ENCODE measurements around the gene OVCA2.
"Not testable (repeated sequence)": the region's sequence is repeated elsewhere in the genome, so short reads cannot be mapped to it uniquely, and the experiment has no call there.

OVCA2 gene

GRCh38 chr17:2002767-2003329, 39.0 kb upstream of the OVCA2 start:
- Histone ChIP-seq H3K9me3 (ENCODE audit: insufficient read depth, low read depth, low read length) (no peaks in the 10 kb centered on the region), H3K36me3 (ENCODE audit: insufficient read depth, low read length) (no peaks in the 10 kb centered on the region), H3K27ac (ENCODE audit: low read depth, low read length) (no peak overlapping the region), H3K4me1 (ENCODE audit: insufficient read depth, low read length) (peaks cover 7% of the 10 kb centered on the region; the same call in 1 of the 2 replicates), H3K4me3 (ENCODE audit: low read length) (no peak overlapping the region), H3K9ac (ENCODE audit: low read depth, low read length) (no peak overlapping the region), H3K27me3 (ENCODE audit: insufficient read depth, low read length) (peaks cover 21% of the 10 kb centered on the region)
- WGBS = 71% methylated on average over 15 of the region's 16 CpGs

GRCh38 chr17:2003525-2003924, 38.3 kb upstream of the OVCA2 start:
- H3K36me3 ChIP-seq (ENCODE audit: insufficient read depth, low read length) = no peaks in the 10 kb centered on the region
- H3K27ac ChIP-seq (ENCODE audit: low read depth, low read length) = no peak overlapping the region
- H3K27me3 ChIP-seq (ENCODE audit: insufficient read depth, low read length) = peaks cover 16% of the 10 kb centered on the region
- H3K4me3 ChIP-seq (ENCODE audit: low read length) = no peak overlapping the region
- peaks cover 7% of the 10 kb centered on the region; the same call in 1 of the 2 replicates for H3K4me1 ChIP-seq (ENCODE audit: insufficient read depth, low read length)
- no peaks in the 10 kb centered on the region for H3K9me3 ChIP-seq (ENCODE audit: insufficient read depth, low read depth, low read length)
- WGBS = 96% methylated on average over 13 of the region's 13 CpGs
- H3K9ac ChIP-seq (ENCODE audit: low read depth, low read length) = no peak overlapping the region

GRCh38 chr17:2004435-2004952, 37.3 kb upstream of the OVCA2 start:
- Histone ChIP-seq H3K4me3 (ENCODE audit: low read length) (no peak overlapping the region), H3K27ac (ENCODE audit: low read depth, low read length) (no peak overlapping the region), H3K4me1 (ENCODE audit: insufficient read depth, low read length) (peaks cover 7% of the 10 kb centered on the region; the same call in 1 of the 2 replicates), H3K27me3 (ENCODE audit: insufficient read depth, low read length) (peaks cover 8% of the 10 kb centered on the region; the same call in 1 of the 2 replicates), H3K36me3 (ENCODE audit: insufficient read depth, low read length) (no peaks in the 10 kb centered on the region), H3K9ac (ENCODE audit: low read depth, low read length) (no peak overlapping the region), H3K9me3 (ENCODE audit: insufficient read depth, low read depth, low read length) (no peaks in the 10 kb centered on the region)
- 86% methylated on average over 12 of the region's 12 CpGs for WGBS

DNA sequence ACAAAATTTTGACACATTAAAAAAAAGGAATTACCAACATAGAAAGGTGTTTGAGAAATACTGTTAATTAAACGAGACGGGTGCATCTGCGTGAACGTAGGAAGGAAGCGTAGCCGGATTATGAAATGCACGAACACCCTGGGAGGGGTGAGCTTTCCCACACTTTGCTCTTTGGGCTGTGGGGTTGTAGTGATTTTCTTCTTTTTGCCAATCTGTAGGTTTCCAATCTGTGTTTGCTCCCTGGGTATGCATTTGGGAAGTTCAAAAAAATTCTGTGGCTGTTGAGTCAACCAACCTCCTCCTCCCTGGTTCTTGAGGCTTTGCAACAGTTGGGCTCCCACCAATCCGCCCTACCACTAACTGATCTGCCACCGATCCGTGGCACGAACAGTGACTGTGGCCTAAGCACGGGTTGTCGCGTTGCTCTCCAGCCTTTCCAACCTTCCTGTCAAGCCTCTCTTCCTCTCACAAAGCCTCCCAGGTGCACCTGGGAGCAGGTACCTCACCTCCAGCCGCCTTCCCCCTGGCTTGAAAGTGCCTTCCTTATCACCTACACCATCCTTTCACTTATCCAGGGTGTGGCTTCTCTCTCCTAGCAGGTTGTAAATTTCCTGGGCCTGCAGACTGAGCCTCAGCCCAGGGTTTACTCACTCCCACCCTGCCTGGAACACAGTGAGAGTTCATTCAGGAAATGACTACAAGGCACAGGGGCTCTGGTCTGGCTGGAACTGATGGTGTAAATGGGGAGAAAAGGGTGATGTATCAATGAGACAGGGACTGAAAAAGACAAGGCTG, 33.3 kb upstream of the OVCA2 start:
- peaks cover 7% of the 10 kb centered on the region; the same call in 1 of the 2 replicates for H3K4me1 ChIP-seq (ENCODE audit: insufficient read depth, low read length)
- no peak overlapping the region for H3K9ac ChIP-seq (ENCODE audit: low read depth, low read length)
- no peaks in the 10 kb centered on the region for H3K9me3 ChIP-seq (ENCODE audit: insufficient read depth, low read depth, low read length)
- H3K4me3 ChIP-seq (ENCODE audit: low read length) = no peak overlapping the region
- H3K27ac ChIP-seq (ENCODE audit: low read depth, low read length) = no peak overlapping the region
- H3K27me3 ChIP-seq (ENCODE audit: insufficient read depth, low read length) = peaks cover 7% of the 10 kb centered on the region
- WGBS = 91% methylated on average over 15 of the region's 15 CpGs
- H3K36me3 ChIP-seq (ENCODE audit: insufficient read depth, low read length) = no peaks in the 10 kb centered on the region

- Histone ChIP-seq H3K9ac (ENCODE audit: low read depth, low read length) (no peak overlapping the region), H3K4me1 (ENCODE audit: insufficient read depth, low read length) (peaks cover 7% of the 10 kb centered on the region; the same call in 1 of the 2 replicates), H3K27me3 (ENCODE audit: insufficient read depth, low read length) (peaks cover 13% of the 10 kb centered on the region), H3K36me3 (ENCODE audit: insufficient read depth, low read length) (no peaks in the 10 kb centered on the region), H3K4me3 (ENCODE audit: low read length) (no peak overlapping the region), H3K9me3 (ENCODE audit: insufficient read depth, low read depth, low read length) (no peaks in the 10 kb centered on the region), H3K27ac (ENCODE audit: low read depth, low read length) (no peak overlapping the region)
- 94% methylated on average over 10 of the region's 10 CpGs for WGBS
Measured at GRCh38 chr17:2009737-2010136, 32.1 kb upstream of the OVCA2 start.

- 0 out of 2 replicates have a peak overlapping the region, but pooled peaks have one; percentile 3 for H3K4me3 ChIP-seq (ENCODE audit: low read length)
- WGBS = 19% methylated on average over 24 of the region's 24 CpGs
- H3K9ac ChIP-seq (ENCODE audit: low read depth, low read length) = no peak overlapping the region
- no peaks in the 10 kb centered on the region for H3K9me3 ChIP-seq (ENCODE audit: insufficient read depth, low read depth, low read length)
- no peaks in the 10 kb centered on the region for H3K36me3 ChIP-seq (ENCODE audit: insufficient read depth, low read length)
- peaks cover 7% of the 10 kb centered on the region; the same call in 1 of the 2 replicates for H3K4me1 ChIP-seq (ENCODE audit: insufficient read depth, low read length)
- no peak overlapping the region for H3K27ac ChIP-seq (ENCODE audit: low read depth, low read length)
- H3K27me3 ChIP-seq (ENCODE audit: insufficient read depth, low read length) = peaks cover 17% of the 10 kb centered on the region
Measured at GRCh38 chr17:2011411-2012371, 30.1 kb upstream of the OVCA2 start.

DNA sequence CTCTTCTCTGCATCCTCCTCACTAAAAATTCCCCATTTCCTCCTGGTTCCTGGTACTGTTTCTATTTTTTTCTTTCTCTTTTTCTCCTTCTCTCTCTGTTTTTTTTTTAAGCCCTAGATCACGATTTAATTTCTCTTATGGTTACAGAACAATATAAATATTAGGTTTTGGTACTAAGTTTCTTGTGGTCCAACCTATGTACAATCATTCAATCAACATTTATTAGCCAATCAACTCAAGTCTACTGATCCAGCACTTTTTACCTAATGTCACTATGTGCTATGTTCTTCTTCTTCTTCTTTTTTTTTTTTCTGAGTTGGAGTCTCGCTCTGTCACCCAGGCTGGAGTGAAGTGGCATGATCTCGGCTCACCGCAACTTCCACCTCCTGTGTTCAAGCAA, 29.3 kb upstream of the OVCA2 start:
- peaks cover 7% of the 10 kb centered on the region; the same call in 1 of the 2 replicates for H3K4me1 ChIP-seq (ENCODE audit: insufficient read depth, low read length)
- no peak overlapping the region for H3K4me3 ChIP-seq (ENCODE audit: low read length)
- H3K27ac ChIP-seq (ENCODE audit: low read depth, low read length) = no peak overlapping the region
- H3K9me3 ChIP-seq (ENCODE audit: insufficient read depth, low read depth, low read length) = no peaks in the 10 kb centered on the region
- peaks cover 23% of the 10 kb centered on the region for H3K27me3 ChIP-seq (ENCODE audit: insufficient read depth, low read length)
- no peak overlapping the region for H3K9ac ChIP-seq (ENCODE audit: low read depth, low read length)
- WGBS = 94% methylated on average over 3 of the region's 4 CpGs
- no peaks in the 10 kb centered on the region for H3K36me3 ChIP-seq (ENCODE audit: insufficient read depth, low read length)

DNA sequence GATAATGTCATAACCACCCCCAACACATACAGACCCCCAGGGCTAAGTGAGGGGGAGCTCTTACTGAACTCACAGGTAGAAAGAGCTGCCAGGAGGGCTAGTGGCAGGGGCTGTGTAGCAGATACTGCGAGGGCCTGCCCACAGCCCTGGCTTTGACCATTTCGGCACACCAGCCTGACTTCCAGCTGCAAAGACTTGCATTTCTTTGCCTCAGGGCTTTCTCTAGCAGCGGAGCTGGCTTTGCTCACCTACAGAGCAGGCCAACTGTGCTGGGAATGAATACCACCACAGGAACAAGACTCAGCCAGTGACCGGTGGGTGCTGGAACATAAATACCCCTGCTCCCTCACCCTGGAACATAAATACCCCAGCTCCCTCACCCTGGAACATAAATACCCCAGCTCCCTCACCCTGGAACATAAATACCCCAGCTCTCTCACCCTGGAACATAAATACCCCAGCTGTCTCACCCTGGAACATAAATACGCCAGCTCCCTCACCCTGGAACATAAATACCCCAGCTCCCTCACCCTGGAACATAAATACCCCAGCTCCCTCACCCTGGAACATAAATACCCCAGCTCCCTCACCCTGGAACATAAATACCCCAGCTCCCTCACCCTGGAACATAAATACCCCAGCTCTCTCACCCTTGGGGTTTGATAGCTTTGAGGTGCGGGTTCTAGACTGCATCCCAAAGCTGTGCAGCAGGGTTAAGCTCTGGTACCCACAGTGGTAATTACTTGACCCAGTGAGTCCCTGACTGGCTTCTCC, 28.4 kb upstream of the OVCA2 start:
- not testable (repeated sequence) for H3K4me1 ChIP-seq (ENCODE audit: insufficient read depth, low read length); H3K9ac ChIP-seq (ENCODE audit: low read depth, low read length); H3K4me3 ChIP-seq (ENCODE audit: low read length); H3K9me3 ChIP-seq (ENCODE audit: insufficient read depth, low read depth, low read length); H3K36me3 ChIP-seq (ENCODE audit: insufficient read depth, low read length); H3K27ac ChIP-seq (ENCODE audit: low read depth, low read length)
- H3K27me3 ChIP-seq (ENCODE audit: insufficient read depth, low read length) = peaks cover 32% of the 10 kb centered on the region
- 70% methylated on average over 6 of the region's 6 CpGs for WGBS

- Histone ChIP-seq H3K9ac (ENCODE audit: low read depth, low read length) (no peak overlapping the region), H3K4me3 (ENCODE audit: low read length) (no peak overlapping the region), H3K27me3 (ENCODE audit: insufficient read depth, low read length) (peaks cover 38% of the 10 kb centered on the region), H3K4me1 (ENCODE audit: insufficient read depth, low read length) (peaks cover 7% of the 10 kb centered on the region; the same call in 1 of the 2 replicates), H3K9me3 (ENCODE audit: insufficient read depth, low read depth, low read length) (no peaks in the 10 kb centered on the region), H3K27ac (ENCODE audit: low read depth, low read length) (no peak overlapping the region), H3K36me3 (ENCODE audit: insufficient read depth, low read length) (no peaks in the 10 kb centered on the region)
- WGBS = 91% methylated on average over 1 of the region's 1 CpG
Measured at GRCh38 chr17:2013994-2014317, 27.9 kb upstream of the OVCA2 start.

- H3K27me3 ChIP-seq (ENCODE audit: insufficient read depth, low read length) = peaks cover 51% of the 10 kb centered on the region
- no peaks in the 10 kb centered on the region for H3K36me3 ChIP-seq (ENCODE audit: insufficient read depth, low read length)
- H3K4me3 ChIP-seq (ENCODE audit: low read length) = no peak overlapping the region
- WGBS = 92% methylated on average over 14 of the region's 14 CpGs
- H3K9ac ChIP-seq (ENCODE audit: low read depth, low read length) = no peak overlapping the region
- no peaks in the 10 kb centered on the region for H3K9me3 ChIP-seq (ENCODE audit: insufficient read depth, low read depth, low read length)
- H3K27ac ChIP-seq (ENCODE audit: low read depth, low read length) = no peak overlapping the region
- peaks cover 7% of the 10 kb centered on the region; the same call in 1 of the 2 replicates for H3K4me1 ChIP-seq (ENCODE audit: insufficient read depth, low read length)
Measured at GRCh38 chr17:2015314-2015713, 26.5 kb upstream of the OVCA2 start.

Data from HUES64 (cell line).